A549 (cell line): ENCODE results near the gene TTC7B. TPM values are rescaled to one million over a fixed set of nuclear protein-coding genes. Genes with fewer than 3 reads are reported as not detected.

Experiments
- ATAC-seq, 2 experiments: fragments of 200-7000 bp in 1 of 2; fragments of >200 bp in 1 of 2; cut with Nextera tagmentation in 1 of 2; cut with Tn5 transposase in 1 of 2; 3 replicates each; pipeline versions ENCODE4 v1.8.0 to v1.9.1; 2018 to 2020; ENCODE audit warnings: mild to moderate bottlenecking in 1 of 2, moderate library complexity in 1 of 2
- CTCF ChIA-PET: fragments of 300-600 bp; sonication (Branson Sonifier 250); formaldehyde crosslinking; extraction: SDS; loops from one replicate; lab custom pipeline; 2021; ENCODE audit warnings: antibody characterized with exemption, inconsistent platforms; lab: Yijun Ruan, JAX
- POLR2A ChIA-PET: fragments of 350-600 bp; formaldehyde crosslinking; extraction: SDS; loops from one replicate; lab custom pipeline; 2021; ENCODE audit warnings: antibody characterized with exemption, inconsistent platforms; lab: Yijun Ruan, JAX
- DNase-seq, 2 experiments: peaks; one replicate each; pipeline versions ENCODE4 v3.0.0 to v3.0.0-alpha.2; 2011 to 2016; ENCODE audit warnings: low read depth in 1 of 2, low spot score in 1 of 2
- FAIRE-seq: peaks from 2 replicates; lab custom pipeline; 2011; peaks lifted over from hg19 to GRCh38; lab: Jason Lieb, UNC
- H3K27ac ChIP-seq, 2 experiments: fragments of >200 bp; sonication (Bioruptor Twin); formaldehyde crosslinking; 3 replicates each; pipeline ENCODE4 v1.5.1; 2016 to 2017
- H3K4me1 ChIP-seq: fragments of >200 bp; sonication (Bioruptor Twin); formaldehyde crosslinking; 3 replicates; pipeline ENCODE4 v1.6.1; 2016
- H3K4me2 ChIP-seq: fragments of >200 bp; sonication (Bioruptor Twin); formaldehyde crosslinking; 3 replicates; pipeline ENCODE4 v1.6.1; 2016
- H3K4me3 ChIP-seq: fragments of >200 bp; sonication (Bioruptor Twin); formaldehyde crosslinking; 3 replicates; pipeline ENCODE4 v1.5.1; 2016
- H3K9me3 ChIP-seq: fragments of >200 bp; sonication (Bioruptor Twin); formaldehyde crosslinking; 3 replicates; pipeline ENCODE4 v1.6.1; 2016
- CHD2 ChIP-seq: fragments of 150-350 bp; IDR thresholded peaks from 2 replicates; pipeline ENCODE4 v1.6.1; 2014; ENCODE audit warnings: low read length; ENCODE audit not compliant: partially characterized antibody
- ESRRA ChIP-seq: fragments of 150-350 bp; IDR thresholded peaks from 2 replicates; pipeline ENCODE4 v1.6.1; 2014; ENCODE audit warnings: mild to moderate bottlenecking, low read length, borderline replicate concordance
- FOXS1 ChIP-seq: fragments of 250-450 bp; sonication (Bioruptor Pico); IDR thresholded peaks from 2 replicates; pipeline ENCODE4 v1.5.0; 2020; ENCODE audit warnings: mild to moderate bottlenecking, moderate library complexity
- HEYL ChIP-seq: fragments of 250-450 bp; sonication (Bioruptor Pico); IDR thresholded peaks from 2 replicates; pipeline ENCODE4 v1.8.0; 2021; ENCODE audit warnings: mild to moderate bottlenecking, moderate library complexity
- HOXA7 ChIP-seq: fragments of 250-450 bp; sonication (Bioruptor Pico); IDR thresholded peaks from 2 replicates; pipeline ENCODE4 v1.5.0; 2020; ENCODE audit warnings: mild to moderate bottlenecking, moderate library complexity
- HOXB13 ChIP-seq: fragments of 250-450 bp; sonication (Bioruptor Pico); IDR thresholded peaks from 2 replicates; pipeline ENCODE4 v1.5.0; 2020; ENCODE audit warnings: low read depth, mild to moderate bottlenecking, moderate library complexity
- HOXB5 ChIP-seq: fragments of 250-450 bp; sonication (Bioruptor Pico); IDR thresholded peaks from 2 replicates; pipeline ENCODE4 v1.5.0; 2020; ENCODE audit warnings: mild to moderate bottlenecking, moderate library complexity
- JUN ChIP-seq, 2 experiments: fragments of >200 bp; sonication (Bioruptor Twin); formaldehyde crosslinking; IDR thresholded peaks; 2 replicates in 1 of 2; 3 replicates in 1 of 2; pipeline ENCODE4 v1.6.1; 2016 to 2017
- JUNB ChIP-seq: fragments of >200 bp; sonication (Bioruptor Twin); formaldehyde crosslinking; IDR thresholded peaks from 2 replicates; pipeline ENCODE4 v1.6.1; 2016
- KDM5A ChIP-seq: fragments of 200-600 bp; sonication (generic); IDR thresholded peaks from 2 replicates; pipeline ENCODE4 v1.6.1; 2016; ENCODE audit warnings: antibody characterized with exemption, mild to moderate bottlenecking
- MAFK ChIP-seq: fragments of 450-650 bp; IDR thresholded peaks from 2 replicates; pipeline ENCODE4 v1.6.1; 2014; ENCODE audit not compliant: partially characterized antibody
- MAZ ChIP-seq: fragments of 150-350 bp; IDR thresholded peaks from 2 replicates; pipeline ENCODE4 v1.6.1; 2014; ENCODE audit warnings: antibody characterized with exemption, low read depth, low read length, borderline replicate concordance
- NPAS2 ChIP-seq: fragments of 250-450 bp; sonication (Bioruptor Pico); IDR thresholded peaks from 2 replicates; pipeline ENCODE4 v1.8.0; 2022; ENCODE audit warnings: mild to moderate bottlenecking, moderate library complexity, borderline replicate concordance
- POLR2AphosphoS2 ChIP-seq: conservative IDR thresholded peaks from 2 replicates; pipeline ENCODE4 v1.6.1; 2012; ENCODE audit warnings: low read length, improper control_type of control experiment, inconsistent platforms
- RAD21 ChIP-seq, 2 experiments: fragments of >200 bp in 1 of 2; sonication (Bioruptor Twin) in 1 of 2; formaldehyde crosslinking in 1 of 2; IDR thresholded peaks in 1 of 2; conservative IDR thresholded peaks in 1 of 2; 2 replicates in 1 of 2; 3 replicates in 1 of 2; pipeline ENCODE4 v1.6.1; 2012 to 2018; ENCODE audit warnings: inconsistent platforms in 1 of 2
- RFX5 ChIP-seq: fragments of 450-650 bp; IDR thresholded peaks from 2 replicates; pipeline ENCODE4 v1.7.1; 2014; ENCODE audit warnings: antibody characterized with exemption, mild to moderate bottlenecking, moderate library complexity
- RNF2 ChIP-seq: fragments of 200-600 bp; sonication (generic); IDR thresholded peaks from 2 replicates; pipeline ENCODE4 v1.6.1; 2016; ENCODE audit warnings: low read depth, mild to moderate bottlenecking, antibody characterized with exemption, moderate library complexity, borderline replicate concordance
- SMC3 ChIP-seq: fragments of >200 bp; sonication (Bioruptor Twin); formaldehyde crosslinking; IDR thresholded peaks from 3 replicates; pipeline ENCODE4 v1.6.1; 2018; ENCODE audit warnings: inconsistent platforms
- TFCP2L1 ChIP-seq: fragments of 250-450 bp; sonication (Bioruptor Pico); IDR thresholded peaks from 2 replicates; pipeline ENCODE4 v1.5.0; 2021; ENCODE audit warnings: mild to moderate bottlenecking
- ZSCAN20 ChIP-seq: fragments of 250-450 bp; sonication (Bioruptor Pico); IDR thresholded peaks from 2 replicates; pipeline ENCODE4 v1.8.0; 2022; ENCODE audit warnings: mild to moderate bottlenecking, moderate library complexity
- WGBS: methylation state at CpG from one replicate; pipeline ENCODE4 v1.1.6; 2017; ENCODE audit errors: missing lambda C conversion rate; 5-methylcytosine and 5-hydroxymethylcytosine counted together
- polyA plus RNA-seq, 4 experiments: library from polyadenylated mRNA; depleted of rRNA in 3 of 4; stranded (reverse); fragments of >200 nt; fragmentation: RNase III in 1 of 4; extraction: RNeasy Plus Mini Kit Qiagen cat#74134 plus additional on column Dnase treatment in 1 of 4; gene quantifications; 2 replicates in 3 of 4; 3 replicates in 1 of 4; pipeline ENCODE4 v1.2.3, GENCODE V29; 2011 to 2017
- TF ChIP-seq, protein P1 (sequence below): IDR thresholded peaks from 2 replicates; pipeline ENCODE4 v1.6.1; 2012
- TF ChIP-seq, protein P2 (sequence below): fragments of 450-650 bp; IDR thresholded peaks from 2 replicates; pipeline ENCODE4 v1.6.1; 2014; ENCODE audit warnings: antibody characterized with exemption
- TF ChIP-seq, protein P3 (sequence below): fragments of 200-600 bp; sonication (generic); IDR thresholded peaks from 2 replicates; pipeline ENCODE4 v1.6.1; 2016; ENCODE audit warnings: antibody characterized with exemption, mild to moderate bottlenecking, moderate library complexity
- TF ChIP-seq, protein P4 (sequence below): fragments of >200 bp; sonication (Bioruptor Twin); formaldehyde crosslinking; IDR thresholded peaks from 3 replicates; pipeline ENCODE4 v1.5.1; 2016
- TF ChIP-seq, protein P5 (sequence below): fragments of 250-450 bp; sonication (Bioruptor Pico); IDR thresholded peaks from 2 replicates; pipeline ENCODE4 v1.5.0; 2020; ENCODE audit warnings: low read depth, mild to moderate bottlenecking, moderate library complexity
- TF ChIP-seq, protein P6 (sequence below): IDR thresholded peaks from 2 replicates; pipeline ENCODE4 v1.6.1; 2012; ENCODE audit warnings: low read depth, borderline replicate concordance

TTC7B gene
- polyA plus RNA-seq, 2 of the 4 experiments (the other 2 are of a cell fraction) = 16.6 to 28.0 TPM

DNA sequence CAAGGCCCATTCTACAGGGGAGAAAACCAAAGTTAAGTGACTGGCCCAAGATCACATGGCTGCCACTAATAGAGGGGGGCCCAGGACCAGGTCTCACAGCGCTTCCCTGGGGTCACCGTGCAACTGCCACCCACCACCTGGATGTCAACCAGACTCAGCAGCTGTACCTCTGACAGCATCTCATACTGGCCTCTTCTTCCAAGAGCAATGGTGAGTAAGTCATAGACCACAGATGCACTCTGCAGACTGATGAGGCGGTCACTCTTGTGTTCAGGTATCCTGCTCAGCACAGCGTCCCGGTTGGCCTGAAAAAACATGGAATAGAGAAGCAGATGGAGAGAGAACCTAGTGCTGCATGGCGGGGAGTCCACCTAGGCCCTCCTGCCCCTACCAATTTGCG lies 139.9 kb downstream of the TTC7B start:
- FAIRE-seq (no peak), DNase-seq (no peak), ATAC-seq (no peak)
- peaks cover 16% of the 10 kb centered on the region; the same call in 2 of the 3 replicates for H3K4me1 ChIP-seq
- H3K4me3 ChIP-seq = no peak overlapping the region
- ChIA-PET POLR2A (no interaction called here), CTCF (no interaction called here)
- H3K4me2 ChIP-seq = no peak overlapping the region
- no peaks in the 10 kb centered on the region for H3K9me3 ChIP-seq
- WGBS = 83% methylated on average over 7 of the region's 7 CpGs
- no peak overlapping the region for H3K27ac ChIP-seq
- TF ChIP-seq, protein P1, sequence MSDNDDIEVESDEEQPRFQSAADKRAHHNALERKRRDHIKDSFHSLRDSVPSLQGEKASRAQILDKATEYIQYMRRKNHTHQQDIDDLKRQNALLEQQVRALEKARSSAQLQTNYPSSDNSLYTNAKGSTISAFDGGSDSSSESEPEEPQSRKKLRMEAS = no peak
- TF ChIP-seq, protein P2, sequence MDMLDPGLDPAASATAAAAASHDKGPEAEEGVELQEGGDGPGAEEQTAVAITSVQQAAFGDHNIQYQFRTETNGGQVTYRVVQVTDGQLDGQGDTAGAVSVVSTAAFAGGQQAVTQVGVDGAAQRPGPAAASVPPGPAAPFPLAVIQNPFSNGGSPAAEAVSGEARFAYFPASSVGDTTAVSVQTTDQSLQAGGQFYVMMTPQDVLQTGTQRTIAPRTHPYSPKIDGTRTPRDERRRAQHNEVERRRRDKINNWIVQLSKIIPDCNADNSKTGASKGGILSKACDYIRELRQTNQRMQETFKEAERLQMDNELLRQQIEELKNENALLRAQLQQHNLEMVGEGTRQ = no peak
- TF ChIP-seq HEYL (CRISPR knock-in tag) (no peak), RAD21 (conservative IDR thresholded peaks at IDR 0.05 in 1 of 2, IDR thresholded peaks at IDR 0.05 in 1 of 2) (no peak), NPAS2 (CRISPR knock-in tag) (no peak), JUNB (no peak), MAFK (no peak), HOXB5 (CRISPR knock-in tag) (no peak), ESRRA (no peak), MAZ (no peak), RNF2 (no peak), POLR2AphosphoS2 (no peak), KDM5A (no peak), JUN (IDR thresholded peaks at IDR 0.05) (no peak), SMC3 (no peak), FOXS1 (CRISPR knock-in tag) (no peak), RFX5 (no peak)
- TF ChIP-seq, protein P3, sequence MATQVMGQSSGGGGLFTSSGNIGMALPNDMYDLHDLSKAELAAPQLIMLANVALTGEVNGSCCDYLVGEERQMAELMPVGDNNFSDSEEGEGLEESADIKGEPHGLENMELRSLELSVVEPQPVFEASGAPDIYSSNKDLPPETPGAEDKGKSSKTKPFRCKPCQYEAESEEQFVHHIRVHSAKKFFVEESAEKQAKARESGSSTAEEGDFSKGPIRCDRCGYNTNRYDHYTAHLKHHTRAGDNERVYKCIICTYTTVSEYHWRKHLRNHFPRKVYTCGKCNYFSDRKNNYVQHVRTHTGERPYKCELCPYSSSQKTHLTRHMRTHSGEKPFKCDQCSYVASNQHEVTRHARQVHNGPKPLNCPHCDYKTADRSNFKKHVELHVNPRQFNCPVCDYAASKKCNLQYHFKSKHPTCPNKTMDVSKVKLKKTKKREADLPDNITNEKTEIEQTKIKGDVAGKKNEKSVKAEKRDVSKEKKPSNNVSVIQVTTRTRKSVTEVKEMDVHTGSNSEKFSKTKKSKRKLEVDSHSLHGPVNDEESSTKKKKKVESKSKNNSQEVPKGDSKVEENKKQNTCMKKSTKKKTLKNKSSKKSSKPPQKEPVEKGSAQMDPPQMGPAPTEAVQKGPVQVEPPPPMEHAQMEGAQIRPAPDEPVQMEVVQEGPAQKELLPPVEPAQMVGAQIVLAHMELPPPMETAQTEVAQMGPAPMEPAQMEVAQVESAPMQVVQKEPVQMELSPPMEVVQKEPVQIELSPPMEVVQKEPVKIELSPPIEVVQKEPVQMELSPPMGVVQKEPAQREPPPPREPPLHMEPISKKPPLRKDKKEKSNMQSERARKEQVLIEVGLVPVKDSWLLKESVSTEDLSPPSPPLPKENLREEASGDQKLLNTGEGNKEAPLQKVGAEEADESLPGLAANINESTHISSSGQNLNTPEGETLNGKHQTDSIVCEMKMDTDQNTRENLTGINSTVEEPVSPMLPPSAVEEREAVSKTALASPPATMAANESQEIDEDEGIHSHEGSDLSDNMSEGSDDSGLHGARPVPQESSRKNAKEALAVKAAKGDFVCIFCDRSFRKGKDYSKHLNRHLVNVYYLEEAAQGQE = no peak
- TF ChIP-seq, protein P4, sequence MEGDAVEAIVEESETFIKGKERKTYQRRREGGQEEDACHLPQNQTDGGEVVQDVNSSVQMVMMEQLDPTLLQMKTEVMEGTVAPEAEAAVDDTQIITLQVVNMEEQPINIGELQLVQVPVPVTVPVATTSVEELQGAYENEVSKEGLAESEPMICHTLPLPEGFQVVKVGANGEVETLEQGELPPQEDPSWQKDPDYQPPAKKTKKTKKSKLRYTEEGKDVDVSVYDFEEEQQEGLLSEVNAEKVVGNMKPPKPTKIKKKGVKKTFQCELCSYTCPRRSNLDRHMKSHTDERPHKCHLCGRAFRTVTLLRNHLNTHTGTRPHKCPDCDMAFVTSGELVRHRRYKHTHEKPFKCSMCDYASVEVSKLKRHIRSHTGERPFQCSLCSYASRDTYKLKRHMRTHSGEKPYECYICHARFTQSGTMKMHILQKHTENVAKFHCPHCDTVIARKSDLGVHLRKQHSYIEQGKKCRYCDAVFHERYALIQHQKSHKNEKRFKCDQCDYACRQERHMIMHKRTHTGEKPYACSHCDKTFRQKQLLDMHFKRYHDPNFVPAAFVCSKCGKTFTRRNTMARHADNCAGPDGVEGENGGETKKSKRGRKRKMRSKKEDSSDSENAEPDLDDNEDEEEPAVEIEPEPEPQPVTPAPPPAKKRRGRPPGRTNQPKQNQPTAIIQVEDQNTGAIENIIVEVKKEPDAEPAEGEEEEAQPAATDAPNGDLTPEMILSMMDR = no peak
- TF ChIP-seq, protein P5, sequence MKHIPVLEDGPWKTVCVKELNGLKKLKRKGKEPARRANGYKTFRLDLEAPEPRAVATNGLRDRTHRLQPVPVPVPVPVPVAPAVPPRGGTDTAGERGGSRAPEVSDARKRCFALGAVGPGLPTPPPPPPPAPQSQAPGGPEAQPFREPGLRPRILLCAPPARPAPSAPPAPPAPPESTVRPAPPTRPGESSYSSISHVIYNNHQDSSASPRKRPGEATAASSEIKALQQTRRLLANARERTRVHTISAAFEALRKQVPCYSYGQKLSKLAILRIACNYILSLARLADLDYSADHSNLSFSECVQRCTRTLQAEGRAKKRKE (CRISPR knock-in tag) = no peak

DNA sequence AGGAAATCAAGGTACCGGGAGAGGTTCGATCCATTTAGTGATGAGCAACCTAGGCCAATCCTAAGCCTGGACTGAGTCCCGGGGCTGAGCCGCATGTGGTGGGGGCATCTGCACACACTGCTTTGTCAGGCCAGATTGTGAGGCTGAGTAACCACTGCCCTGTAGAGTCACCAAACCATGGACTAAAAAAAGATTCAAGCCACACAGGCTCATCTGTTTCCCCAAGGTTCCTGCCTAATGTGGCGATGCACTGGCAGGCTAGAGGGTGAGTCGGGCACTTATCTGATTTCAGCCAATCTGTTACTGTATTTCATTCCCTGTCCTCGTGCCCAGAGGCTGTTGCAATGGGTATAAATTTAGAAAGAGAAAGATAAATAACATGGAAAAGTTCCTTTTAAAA lies 140.8 kb downstream of the TTC7B start:
- H3K27ac ChIP-seq = no peak overlapping the region
- H3K9me3 ChIP-seq = no peaks in the 10 kb centered on the region
- ATAC-seq (no peak), DNase-seq (no peak), FAIRE-seq (no peak)
- ChIA-PET CTCF (interaction anchor here (1.1 kb wide), 2 partner anchors 19 to 58 kb away, joined by 3 read pairs; no protein-coding TSS in a partner anchor), POLR2A (no interaction called here)
- WGBS = 77% methylated on average over 7 of the region's 7 CpGs
- TF ChIP-seq HOXA7 (CRISPR knock-in tag) (no peak), ZSCAN20 (CRISPR knock-in tag) (no peak), HEYL (CRISPR knock-in tag) (no peak), CHD2 (no peak), HOXB13 (CRISPR knock-in tag) (no peak), SMC3 (no peak), RAD21 (conservative IDR thresholded peaks at IDR 0.05 in 1 of 2, IDR thresholded peaks at IDR 0.05 in 1 of 2) (no peak), TFCP2L1 (CRISPR knock-in tag) (no peak)
- TF ChIP-seq, protein P6, sequence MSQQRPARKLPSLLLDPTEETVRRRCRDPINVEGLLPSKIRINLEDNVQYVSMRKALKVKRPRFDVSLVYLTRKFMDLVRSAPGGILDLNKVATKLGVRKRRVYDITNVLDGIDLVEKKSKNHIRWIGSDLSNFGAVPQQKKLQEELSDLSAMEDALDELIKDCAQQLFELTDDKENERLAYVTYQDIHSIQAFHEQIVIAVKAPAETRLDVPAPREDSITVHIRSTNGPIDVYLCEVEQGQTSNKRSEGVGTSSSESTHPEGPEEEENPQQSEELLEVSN = no peak
- TF ChIP-seq, protein P3 = no peak
- H3K4me3 ChIP-seq = no peak overlapping the region
- H3K4me1 ChIP-seq = peaks cover 16% of the 10 kb centered on the region; the same call in 2 of the 3 replicates
- H3K4me2 ChIP-seq = no peak overlapping the region
